Measurements from ENCODE around the gene HNRNPL.

HNRNPL gene

GRCh38 chr19:38815059-38816001 is 34.5 kb downstream of the HNRNPL start:
- no peak for TF ChIP-seq POLR2AphosphoS5 (IDR thresholded peaks at IDR 0.05; ENCODE audit: low read depth, low read length)

GRCh38 chr19:38813323-38813722 is 36.5 kb downstream of the HNRNPL start:
- TF ChIP-seq TAF1 (IDR thresholded peaks at IDR 0.05; ENCODE audit: borderline replicate concordance, insufficient read depth, low read length), result no peak
- TF ChIP-seq SIN3A (IDR thresholded peaks at IDR 0.05; ENCODE audit: borderline replicate concordance, insufficient read depth, low read length), result no peak
- TF ChIP-seq REST (IDR thresholded peaks at IDR 0.05; ENCODE audit: insufficient read depth in 1 of 2, low read depth in 2 of 2, low read length in 2 of 2), result no peak
- no peak for TF ChIP-seq POLR2AphosphoS5 (IDR thresholded peaks at IDR 0.05; ENCODE audit: low read depth, low read length)
- no peak for TF ChIP-seq FOXP2 (optimal IDR thresholded peaks at IDR 0.05; ENCODE audit: borderline replicate concordance, extremely low read depth, extremely low read length, insufficient read depth)

- TF ChIP-seq FOXP2 (optimal IDR thresholded peaks at IDR 0.05; ENCODE audit: borderline replicate concordance, extremely low read depth, extremely low read length, insufficient read depth), result no peak
- TF ChIP-seq POLR2AphosphoS5 (IDR thresholded peaks at IDR 0.05; ENCODE audit: low read depth, low read length), result no peak
- TF ChIP-seq REST (IDR thresholded peaks at IDR 0.05; ENCODE audit: insufficient read depth in 1 of 2, low read depth in 2 of 2, low read length in 2 of 2), result no peak
- TF ChIP-seq SIN3A (IDR thresholded peaks at IDR 0.05; ENCODE audit: borderline replicate concordance, insufficient read depth, low read length), result no peak
- TF ChIP-seq TAF1 (IDR thresholded peaks at IDR 0.05; ENCODE audit: borderline replicate concordance, insufficient read depth, low read length), result no peak
These were observed 36.9 kb downstream of the HNRNPL start, which contains the start of gene LGALS4 for GRCh38 chr19:38812841-38813320. Gene LGALS4, minus strand, starts transcription at chr19:38812945. Its CDS starts 59 bp downstream, at chr19:38812886.

GRCh38 chr19:38812009-38812840 is 37.6 kb downstream of the HNRNPL start:
- TF ChIP-seq TAF1 (IDR thresholded peaks at IDR 0.05; ENCODE audit: borderline replicate concordance, insufficient read depth, low read length) (no peak), REST (IDR thresholded peaks at IDR 0.05; ENCODE audit: insufficient read depth in 1 of 2, low read depth in 2 of 2, low read length in 2 of 2) (no peak), POLR2AphosphoS5 (IDR thresholded peaks at IDR 0.05; ENCODE audit: low read depth, low read length) (no peak), SIN3A (IDR thresholded peaks at IDR 0.05; ENCODE audit: borderline replicate concordance, insufficient read depth, low read length) (no peak)

GRCh38 chr19:38809592-38810252 is 40.1 kb downstream of the HNRNPL start:
- TF ChIP-seq REST (IDR thresholded peaks at IDR 0.05; ENCODE audit: insufficient read depth in 1 of 2, low read depth in 2 of 2, low read length in 2 of 2) (no peak), POLR2AphosphoS5 (IDR thresholded peaks at IDR 0.05; ENCODE audit: low read depth, low read length) (no peak), FOXP2 (optimal IDR thresholded peaks at IDR 0.05; ENCODE audit: borderline replicate concordance, extremely low read depth, extremely low read length, insufficient read depth) (no peak), TAF1 (IDR thresholded peaks at IDR 0.05; ENCODE audit: borderline replicate concordance, insufficient read depth, low read length) (no peak), SIN3A (IDR thresholded peaks at IDR 0.05; ENCODE audit: borderline replicate concordance, insufficient read depth, low read length) (no peak)
